GM21717 (cell line): ENCODE measurements around the gene AUP1.
A peak's percentile ranks its signal among the peaks of the same experiment; 100 is the strongest.
"Not testable (repeated sequence)": the region's sequence is repeated elsewhere in the genome, so short reads cannot be mapped to it uniquely, and the experiment has no call there.

Experiments used
- ATAC-seq: cut with Tn5 transposase; IDR thresholded peaks from one replicate; pipeline ENCODE4 v1.9.1; 2021; ENCODE audit warnings: mild to moderate bottlenecking, moderate library complexity; ENCODE audit not compliant: unreplicated experiment

Gene AUP1

GRCh38 chr2:74529357-74530238 is at the start of gene AUP1, which contains the start of gene HTRA2:
Gene AUP1 (minus strand): TSS chr2:74529706. CDS start chr2:74529629, 77 bp downstream.
Gene HTRA2 (plus strand): TSS chr2:74529933. CDS start chr2:74530007, 74 bp downstream.
- ATAC-seq = peak; percentile 74

- ATAC-seq = peak; percentile 52
Observed at GRCh38 chr2:74578408-74578807, 48.9 kb upstream of the AUP1 start.

GRCh38 chr2:74577448-74577847 is 47.9 kb upstream of the AUP1 start:
- ATAC-seq = peak; percentile 35

- ATAC-seq = no peak
Observed at GRCh38 chr2:74576863-74577229, 47.3 kb upstream of the AUP1 start.

GRCh38 chr2:74576211-74576862 is 46.8 kb upstream of the AUP1 start:
- no peak for ATAC-seq

- no peak for ATAC-seq
Observed at GRCh38 chr2:74575320-74575719, 45.8 kb upstream of the AUP1 start.

GRCh38 chr2:74573747-74574562 is 44.4 kb upstream of the AUP1 start:
- no peak for ATAC-seq

GRCh38 chr2:74572178-74572925 is 42.8 kb upstream of the AUP1 start:
- ATAC-seq = no peak

GRCh38 chr2:74571058-74571457 is 41.6 kb upstream of the AUP1 start:
- peak; percentile 62 for ATAC-seq

GRCh38 chr2:74569686-74570085 is 40.2 kb upstream of the AUP1 start:
- no peak for ATAC-seq

- no peak for ATAC-seq
Observed at GRCh38 chr2:74567881-74568280, 38.4 kb upstream of the AUP1 start.

GRCh38 chr2:74566754-74567085 is 37.2 kb upstream of the AUP1 start:
- ATAC-seq = no peak

GRCh38 chr2:74566076-74566753 is 36.7 kb upstream of the AUP1 start:
- no peak for ATAC-seq

- ATAC-seq = no peak
Observed at GRCh38 chr2:74564222-74564621, 34.7 kb upstream of the AUP1 start.

GRCh38 chr2:74562126-74562775 is 32.7 kb upstream of the AUP1 start:
- ATAC-seq = no peak

- not testable (repeated sequence) for ATAC-seq
Observed at GRCh38 chr2:74561022-74561421, 31.5 kb upstream of the AUP1 start.

GRCh38 chr2:74560591-74560990 is 31.1 kb upstream of the AUP1 start:
- no peak for ATAC-seq

GRCh38 chr2:74559912-74560311 is 30.4 kb upstream of the AUP1 start:
- ATAC-seq = no peak
